HG03460 (cell line): ENCODE results near the gene TBRG4.

Source experiments
- ATAC-seq: cut with Tn5 transposase; IDR thresholded peaks from one replicate; pipeline ENCODE4 v1.9.1; 2021; ENCODE audit not compliant: unreplicated experiment

Gene TBRG4

DNA sequence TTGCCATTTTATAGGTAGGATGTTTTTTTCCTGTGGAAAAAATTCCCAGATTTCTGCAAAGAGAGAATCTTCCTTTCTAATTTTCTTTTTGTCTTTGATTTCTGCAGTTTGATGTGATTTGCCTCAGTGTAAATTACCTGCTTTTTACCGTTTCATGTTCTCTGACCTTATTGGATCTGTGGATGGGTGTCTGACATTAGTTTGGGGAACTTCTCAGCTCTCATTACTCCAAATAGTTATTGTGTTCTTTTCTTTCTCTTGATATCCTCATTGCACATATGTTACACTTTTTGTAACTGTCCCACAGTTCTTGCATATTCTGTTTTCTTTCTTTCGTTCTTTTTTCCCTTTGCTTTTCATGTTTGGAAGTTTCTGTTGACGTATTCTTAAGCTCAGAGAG lies 51.2 kb downstream of the TBRG4 start:
- no peak for ATAC-seq

DNA sequence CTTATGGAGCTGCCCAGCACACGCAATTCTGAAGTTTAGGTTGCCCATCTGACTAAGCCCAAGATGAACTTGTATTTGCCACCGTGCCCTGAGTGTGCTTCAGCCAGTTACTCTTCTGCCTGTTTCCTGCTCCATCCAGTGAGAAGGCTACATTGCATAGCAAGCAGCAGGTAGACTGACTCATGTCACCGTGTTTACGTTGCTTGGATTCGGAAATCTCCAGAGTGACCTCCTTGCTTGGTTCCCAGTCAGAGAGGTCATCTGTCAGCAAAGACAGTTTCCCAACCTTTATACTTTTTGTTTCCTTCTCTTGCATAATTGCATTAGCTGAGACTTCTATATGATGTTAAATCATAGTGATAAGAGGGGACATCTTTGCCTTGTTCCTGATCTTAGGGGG lies 53.6 kb downstream of the TBRG4 start:
- no peak for ATAC-seq

DNA sequence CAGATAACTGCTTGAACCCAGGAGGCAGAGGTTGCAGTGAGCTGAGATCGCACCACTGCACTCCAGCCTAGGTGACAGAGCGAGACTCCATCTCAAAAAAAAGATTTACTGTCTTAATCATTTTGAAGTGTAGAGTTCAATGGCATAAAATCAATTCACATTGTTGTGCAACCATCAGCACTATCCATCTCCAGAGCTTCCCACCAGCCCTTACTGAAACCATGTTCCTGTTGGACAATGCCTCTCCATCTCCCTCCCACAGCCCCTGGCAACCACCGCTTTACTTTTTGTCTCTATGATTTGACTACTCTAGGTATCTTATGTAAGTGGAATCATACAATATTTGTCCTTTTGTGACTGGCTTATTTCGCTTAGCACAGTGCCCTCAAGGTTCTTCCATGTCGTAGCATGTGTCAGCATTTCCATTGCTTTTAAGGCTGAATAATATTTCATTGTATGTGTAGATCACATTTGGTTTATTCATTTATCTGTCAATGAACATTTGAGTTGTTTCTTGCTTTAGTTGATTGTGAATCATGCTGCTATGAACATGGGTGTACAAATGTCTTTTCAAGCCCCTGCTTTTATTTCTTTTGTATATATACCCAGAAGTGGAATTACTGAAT lies 55.8 kb downstream of the TBRG4 start:
- no peak for ATAC-seq

DNA sequence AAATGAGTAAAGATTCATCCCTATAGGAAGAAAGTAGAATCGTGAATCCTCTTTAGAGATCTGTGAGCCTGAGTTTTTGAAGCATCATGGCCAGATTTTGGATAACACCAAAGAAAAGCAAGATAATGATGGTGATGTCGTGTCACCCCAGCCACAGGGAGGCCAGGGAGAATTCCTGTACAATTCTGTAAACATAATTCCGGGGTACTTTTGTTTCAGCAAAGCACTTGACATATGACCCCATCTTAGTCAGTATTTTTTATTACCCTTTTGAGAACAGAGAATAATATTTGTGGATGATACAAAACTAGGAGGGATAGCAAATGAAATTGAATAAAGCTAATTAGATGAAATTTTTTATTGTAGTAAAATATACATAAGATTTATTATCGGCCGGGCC lies 56.5 kb downstream of the TBRG4 start:
- no peak for ATAC-seq

DNA sequence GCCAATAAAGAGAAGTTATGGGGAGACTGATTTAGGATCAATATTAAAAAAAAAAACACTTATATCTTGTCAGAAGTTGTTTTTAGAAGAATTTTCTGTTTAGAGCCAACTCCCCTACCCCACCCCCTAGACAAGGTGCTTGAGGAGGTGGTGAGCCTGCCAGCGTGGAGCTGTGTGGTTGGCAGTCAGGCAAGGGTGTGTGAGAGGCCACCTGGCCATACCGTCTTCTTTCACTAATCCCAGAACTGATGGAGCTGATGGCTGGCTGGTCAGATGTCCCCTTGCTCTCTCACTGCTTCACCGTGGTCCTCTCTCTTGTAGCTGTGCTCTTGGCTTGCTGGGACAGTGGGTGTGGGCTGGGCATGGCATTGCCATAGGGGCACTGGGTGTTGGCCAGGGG lies 57.1 kb downstream of the TBRG4 start:
- no peak for ATAC-seq

DNA sequence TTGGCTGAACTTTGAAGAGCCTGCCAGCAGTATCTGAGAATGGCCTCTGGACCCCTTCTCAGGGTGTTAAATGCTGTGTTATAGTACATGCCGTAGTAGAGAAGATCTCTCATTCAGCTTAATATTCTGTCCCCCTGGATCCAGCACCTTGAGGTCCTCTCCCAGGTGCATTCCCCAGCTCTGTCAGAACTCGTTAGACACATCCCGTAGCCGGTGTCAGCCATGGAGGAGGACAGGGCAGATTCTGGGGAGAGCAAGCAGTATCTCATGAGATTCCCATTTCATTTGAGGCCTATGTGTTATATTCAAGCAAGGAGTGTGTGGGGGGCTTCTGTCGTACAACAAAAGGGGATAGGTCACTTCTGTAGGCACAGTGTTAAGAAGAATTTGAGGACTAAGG lies 57.6 kb downstream of the TBRG4 start:
- no peak for ATAC-seq

DNA sequence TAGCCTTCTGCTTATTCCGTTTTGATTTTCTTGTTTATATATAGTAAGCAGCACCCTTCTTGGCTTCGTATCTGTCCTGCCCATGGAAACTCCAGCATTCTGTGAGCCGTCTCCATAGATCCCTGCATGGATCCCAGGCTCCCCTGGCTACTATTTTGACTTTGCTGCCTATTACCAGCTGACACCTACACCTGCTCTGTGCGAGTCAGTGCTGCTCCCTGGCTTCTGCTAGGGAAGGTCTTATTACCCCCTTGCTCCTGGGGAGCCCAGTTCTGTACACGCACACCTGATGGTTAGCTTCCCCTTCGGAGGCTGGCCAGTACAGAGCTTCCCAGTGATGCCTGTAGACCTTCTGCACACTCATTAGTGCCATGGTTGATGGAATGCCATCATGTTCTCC lies 58.1 kb downstream of the TBRG4 start:
- no peak for ATAC-seq

DNA sequence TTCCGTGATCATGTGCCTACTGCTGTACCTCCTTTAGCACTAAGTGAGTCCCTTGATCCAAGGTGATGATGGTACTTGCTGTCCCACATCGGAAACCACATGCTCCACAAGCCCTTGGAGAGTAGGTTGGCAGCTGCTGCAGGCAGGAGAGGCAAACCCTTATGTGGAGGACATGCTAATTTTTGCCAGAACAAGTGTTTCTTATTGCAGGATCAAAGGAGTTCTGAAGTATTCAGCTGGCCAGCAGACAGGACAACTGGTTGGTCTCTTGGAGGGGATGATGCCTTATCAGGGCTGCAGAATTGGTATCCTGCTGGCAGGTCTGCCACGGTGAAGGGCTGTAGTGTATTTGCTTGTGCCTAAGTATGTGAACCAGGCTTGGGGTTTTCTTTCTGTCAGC lies 59.5 kb downstream of the TBRG4 start:
- ATAC-seq: no peak

DNA sequence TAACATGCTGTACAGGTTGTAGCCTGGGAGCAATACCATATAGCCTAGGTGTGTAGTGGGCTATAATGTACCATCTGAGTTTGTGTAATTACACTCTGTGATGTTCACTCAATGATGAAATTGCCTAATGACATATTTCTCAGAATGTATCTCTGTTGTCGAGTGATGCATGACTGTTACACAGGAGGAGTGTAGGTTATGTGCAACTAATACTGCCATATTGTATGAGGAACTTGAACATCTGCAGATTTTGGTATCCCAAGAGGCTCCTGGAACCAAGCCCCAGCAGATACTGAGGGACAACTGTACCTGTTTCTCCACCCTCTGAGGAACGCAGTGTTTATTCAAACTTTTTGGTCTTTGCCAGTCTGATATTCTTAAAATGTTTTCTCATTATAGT lies 61.3 kb downstream of the TBRG4 start:
- ATAC-seq: no peak
